ENCODE data around the gene VWA8.

DNA sequence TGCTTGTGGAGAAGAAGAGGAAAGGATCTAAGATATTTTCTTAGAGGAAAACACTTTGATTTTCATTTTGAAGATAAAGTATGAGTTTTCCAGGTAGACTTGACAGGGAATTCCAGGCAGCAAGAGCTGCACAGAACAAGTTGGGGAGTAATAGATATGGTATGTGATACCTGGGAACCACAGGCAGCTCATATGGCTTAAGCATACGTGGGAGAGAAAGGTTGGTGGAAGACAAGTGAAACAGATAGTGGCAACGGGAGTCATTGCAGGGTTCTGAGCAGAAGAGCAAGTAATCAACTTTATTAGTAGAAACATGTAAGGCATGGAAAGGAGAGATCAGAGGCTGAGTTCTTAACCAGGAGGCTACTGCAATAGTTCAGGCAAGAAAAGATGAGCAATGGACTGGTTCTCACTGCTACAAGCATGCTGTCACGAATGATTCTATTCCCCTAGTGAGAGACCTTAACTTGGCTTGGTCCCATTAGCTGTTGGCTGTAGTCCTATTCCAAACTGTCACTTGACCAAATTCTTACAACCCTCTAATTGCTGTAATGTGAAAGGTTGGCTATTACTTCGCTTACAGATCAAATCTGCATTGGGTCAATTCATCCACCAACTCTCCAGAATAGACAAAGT is 217.9 kb downstream of the VWA8 start:
- TF ChIP-seq POLR2A (IDR thresholded peaks at IDR 0.05): no peak
- no peak for TF ChIP-seq CTCF (IDR thresholded peaks at IDR 0.05 in 8 of 11, conservative IDR thresholded peaks at IDR 0.05 in 3 of 11)
- TF ChIP-seq POLR2AphosphoS5 (IDR thresholded peaks at IDR 0.05): no peak
